BLaER1 treated with 17β-estradiol and CSF1 and Interleukin-3, amounts not matched to agents 10 nM and 100 nM (cell line): ENCODE data around the gene NEUROD4.
A peak's percentile ranks its signal among the peaks of the same experiment; 100 is the strongest.

Experiments
- H3K27ac ChIP-seq, 11 experiments: shearing (Covaris generic); formaldehyde crosslinking; 2 replicates each; pipeline ENCODE4 v1.8.1; 2022
- H3K27me3 ChIP-seq, 11 experiments: shearing (Covaris generic); formaldehyde crosslinking; 2 replicates each; pipeline ENCODE4 v1.8.1; 2022
- H3K36me3 ChIP-seq, 11 experiments: shearing (Covaris generic); formaldehyde crosslinking; 2 replicates each; pipeline ENCODE4 v1.8.1; 2022
- H3K4me1 ChIP-seq, 10 experiments: shearing (Covaris generic); formaldehyde crosslinking; 2 replicates each; pipeline ENCODE4 v1.8.1; 2022
- H3K4me2 ChIP-seq, 11 experiments: shearing (Covaris generic); formaldehyde crosslinking; 2 replicates each; pipeline ENCODE4 v1.8.1; 2022
- H3K4me3 ChIP-seq, 10 experiments: shearing (Covaris generic); formaldehyde crosslinking; 2 replicates each; pipeline ENCODE4 v1.8.1; 2022
- H3K9ac ChIP-seq, 11 experiments: shearing (Covaris generic); formaldehyde crosslinking; 2 replicates each; pipeline ENCODE4 v1.8.1; 2022
- H3K9me3 ChIP-seq, 11 experiments: shearing (Covaris generic); formaldehyde crosslinking; replicated peaks in 1 of 11; 2 replicates each; pipeline ENCODE4 v1.8.1; 2022
- H4K20me1 ChIP-seq, 11 experiments: shearing (Covaris generic); formaldehyde crosslinking; 2 replicates each; pipeline ENCODE4 v1.8.1; 2022
- Cebpa-rat ChIP-seq, 11 experiments: shearing (Covaris generic); IDR thresholded peaks; 2 replicates each; pipeline ENCODE4 v1.8.1; 2022

The NEUROD4 gene

DNA sequence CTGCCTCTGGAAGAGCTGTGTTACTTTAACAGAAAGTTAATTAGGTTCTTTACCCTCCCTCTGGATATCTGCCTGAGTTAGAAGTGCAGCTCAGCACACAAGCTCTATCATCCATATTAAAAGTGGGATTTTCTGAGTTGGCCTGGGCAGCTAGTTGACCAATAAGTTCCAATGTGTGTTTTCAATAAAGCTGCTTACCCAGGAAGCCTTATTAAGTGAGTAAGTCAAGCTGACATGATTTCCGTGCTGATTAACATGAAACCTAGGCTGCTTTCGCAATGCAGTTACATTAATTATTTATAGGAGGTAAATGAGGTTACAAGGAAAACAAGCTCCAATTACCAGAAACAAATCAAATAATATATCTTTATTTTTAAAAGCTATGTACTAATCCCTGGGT lies 4.8 kb downstream of the NEUROD4 start:
- no peaks in the 10 kb centered on the region; a peak in 1 of 22 replicates for H3K27me3 ChIP-seq
- H3K4me3 ChIP-seq, result no peak overlapping the region

DNA sequence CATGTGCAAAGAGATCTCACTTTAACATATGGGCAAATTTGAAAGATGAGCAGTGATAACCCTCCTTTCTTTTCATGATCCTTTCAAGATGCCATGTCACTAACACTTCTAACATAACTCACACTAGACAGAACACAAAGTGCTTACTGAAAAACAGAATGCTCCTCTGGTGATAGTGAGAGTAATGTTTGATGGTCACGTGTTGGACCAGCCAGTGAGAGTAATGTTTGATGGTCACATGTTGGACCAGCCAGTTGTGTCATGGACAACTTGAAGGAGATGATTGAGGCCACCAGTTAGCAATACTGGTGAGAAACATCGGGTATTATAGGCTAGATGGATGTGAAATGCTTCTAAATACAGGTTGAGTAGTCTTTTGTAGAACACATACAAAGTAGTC lies 5.7 kb downstream of the NEUROD4 start:
- Histone ChIP-seq H3K9me3 (no peaks in the 10 kb centered on the region), H3K9ac (no peak overlapping the region), H3K4me1 (no peaks in the 10 kb centered on the region), H3K36me3 (no peaks in the 10 kb centered on the region), H3K4me3 (no peak overlapping the region), H3K27ac (no peak overlapping the region), H4K20me1 (no peaks in the 10 kb centered on the region), H3K27me3 (no peaks in the 10 kb centered on the region), H3K4me2 (no peak overlapping the region)
- TF ChIP-seq Cebpa-rat (IDR thresholded peaks at IDR 0.05), result no peak

More for the DNA sequence above, 4.8 kb downstream of the NEUROD4 start:
- no peaks in the 10 kb centered on the region for H3K36me3 ChIP-seq
- H4K20me1 ChIP-seq, result no peaks in the 10 kb centered on the region
- no peak for TF ChIP-seq Cebpa-rat (IDR thresholded peaks at IDR 0.05)
- no peaks in the 10 kb centered on the region for H3K9me3 ChIP-seq
- H3K4me2 ChIP-seq, result no peak overlapping the region
- no peak overlapping the region for H3K9ac ChIP-seq
- H3K4me1 ChIP-seq, result no peaks in the 10 kb centered on the region
- no peak overlapping the region for H3K27ac ChIP-seq

DNA sequence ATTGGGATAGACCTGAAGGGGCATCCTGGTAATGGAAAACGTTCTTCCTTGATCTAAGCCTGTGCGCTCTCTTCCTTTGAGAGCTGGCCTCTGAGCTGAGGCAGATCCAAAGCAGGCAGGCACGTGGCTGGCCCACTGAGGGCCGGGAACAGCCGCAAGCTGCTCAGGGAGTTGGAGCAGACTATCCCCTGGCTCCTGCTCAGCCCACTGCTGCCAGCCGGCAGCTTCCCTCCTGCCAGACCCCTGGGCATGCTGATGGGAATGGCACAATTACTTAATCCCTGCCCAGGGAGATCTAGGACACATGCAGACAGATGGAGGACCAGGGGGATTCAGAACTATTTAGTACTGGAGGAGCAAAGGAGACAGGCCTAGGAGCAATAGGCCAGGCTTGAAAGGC lies 14.4 kb downstream of the NEUROD4 start:
- H3K4me3 ChIP-seq, result no peak overlapping the region
- peaks cover 28 to 40% (median 38%) of the 10 kb centered on the region in 10 experiments for H3K4me1 ChIP-seq
- no peak for TF ChIP-seq Cebpa-rat (IDR thresholded peaks at IDR 0.05)
- peak overlapping the region in 9 of 11 experiments; percentile 2 to 73 (median 36); a peak in 12 of 22 replicates for H3K4me2 ChIP-seq
- no peaks in the 10 kb centered on the region for H3K27me3 ChIP-seq
- no peak overlapping the region for H3K27ac ChIP-seq
- H4K20me1 ChIP-seq, result no peaks in the 10 kb centered on the region
- H3K9me3 ChIP-seq, result no peaks in the 10 kb centered on the region
- no peaks in the 10 kb centered on the region for H3K36me3 ChIP-seq
- H3K9ac ChIP-seq, result no peak overlapping the region

DNA sequence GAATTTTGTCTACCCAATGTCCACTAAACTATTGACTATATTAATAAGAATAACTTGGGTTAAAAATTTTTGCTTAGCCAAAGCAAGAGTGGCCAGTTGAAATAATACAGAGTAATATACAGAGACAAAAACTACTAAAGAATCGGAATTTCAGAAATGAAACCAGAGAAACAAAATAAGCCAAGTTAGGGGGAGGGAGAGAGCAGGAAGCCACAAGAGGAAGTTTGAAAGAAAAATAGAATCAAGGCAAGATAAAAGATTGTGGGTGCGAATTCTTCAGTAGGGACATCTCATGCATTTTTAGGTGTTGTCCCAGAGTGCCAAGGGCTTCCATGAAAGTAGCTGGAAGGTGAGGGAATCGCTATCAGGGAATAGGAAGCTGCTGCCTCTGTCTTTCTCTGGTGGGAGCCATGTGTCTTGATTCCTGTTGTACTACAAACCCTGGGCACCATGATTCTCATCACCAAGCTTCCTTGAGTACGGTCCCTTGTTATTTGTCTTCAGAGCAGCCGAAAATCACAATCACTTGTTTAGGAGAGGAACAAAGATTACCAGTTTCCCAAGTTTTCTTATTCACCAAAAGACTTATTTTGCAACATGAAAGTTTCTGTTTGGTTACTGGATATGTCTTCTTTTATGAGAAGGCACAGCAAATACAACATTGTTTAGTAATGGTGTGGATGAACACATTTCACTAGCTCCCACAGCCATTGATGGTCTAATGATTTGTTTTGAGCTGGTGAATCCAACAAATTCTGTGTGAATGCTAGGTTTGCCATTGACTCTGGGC lies 16.7 kb downstream of the NEUROD4 start:
- Histone ChIP-seq H3K27ac (peak overlapping the region in 9 of 11 experiments; percentile 30 to 74 (median 59); a peak in 16 of 22 replicates), H3K4me2 (peak overlapping the region; percentile 52 to 83 (median 67)), H4K20me1 (no peaks in the 10 kb centered on the region), H3K36me3 (no peaks in the 10 kb centered on the region), H3K27me3 (no peaks in the 10 kb centered on the region), H3K9ac (peak overlapping the region in 2 of 11 experiments; percentile 9 to 22; a peak in 3 of 22 replicates), H3K4me3 (peak overlapping the region in 6 of 10 experiments; percentile 0 to 20 (median 6); a peak in 7 of 20 replicates), H3K9me3 (0 out of 22 replicates have a peak, but pooled peaks cover 0 to under 1% (median 0%) of the 10 kb centered on the region in 11 experiments), H3K4me1 (peaks cover 36 to 45% (median 38%) of the 10 kb centered on the region in 10 experiments)
- no peak for TF ChIP-seq Cebpa-rat (IDR thresholded peaks at IDR 0.05)

DNA sequence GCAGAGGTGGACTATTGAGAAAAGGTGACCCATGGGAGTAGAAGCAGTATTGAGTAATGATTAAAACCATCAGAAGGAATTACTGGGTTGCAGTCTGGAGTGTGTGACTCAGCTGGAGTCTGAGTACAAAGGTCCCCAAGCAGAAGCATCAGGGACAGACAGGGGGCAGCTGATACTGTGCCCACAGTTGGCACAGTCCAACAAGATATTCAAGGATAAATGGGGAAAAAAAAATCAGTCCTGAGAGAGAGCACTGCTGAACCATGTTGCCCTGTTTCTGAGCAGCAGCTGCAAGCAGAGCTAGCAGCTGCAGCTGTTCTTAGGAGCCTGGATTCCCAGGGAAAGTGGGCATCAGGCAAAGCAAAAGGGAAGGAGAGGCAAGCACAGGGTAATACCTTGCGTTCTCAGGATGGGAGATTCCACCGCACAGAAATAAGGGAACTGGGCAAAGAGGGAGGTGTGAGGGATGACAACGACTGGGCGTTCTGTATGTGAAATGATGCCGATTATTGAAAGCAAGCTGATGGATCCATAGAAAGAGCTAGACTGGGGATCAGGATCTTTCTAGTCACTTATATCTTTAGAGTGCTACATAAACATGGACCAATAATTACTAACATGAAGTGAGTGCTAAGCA lies 17.7 kb downstream of the NEUROD4 start:
- H3K4me3 ChIP-seq, result no peak overlapping the region
- H3K27me3 ChIP-seq, result no peaks in the 10 kb centered on the region
- no peaks in the 10 kb centered on the region for H4K20me1 ChIP-seq
- no peaks in the 10 kb centered on the region for H3K36me3 ChIP-seq
- H3K27ac ChIP-seq, result peak overlapping the region in 3 of 11 experiments; percentile 53 to 74 (median 67); a peak in 3 of 22 replicates
- H3K4me2 ChIP-seq, result peak overlapping the region; percentile 52 to 83 (median 67)
- H3K9ac ChIP-seq, result no peak overlapping the region
- TF ChIP-seq Cebpa-rat (IDR thresholded peaks at IDR 0.05), result no peak
- H3K4me1 ChIP-seq, result peaks cover 36 to 52% (median 39%) of the 10 kb centered on the region in 10 experiments
- H3K9me3 ChIP-seq, result 0 out of 22 replicates have a peak, but pooled peaks cover 0 to 4% (median 0%) of the 10 kb centered on the region in 11 experiments

DNA sequence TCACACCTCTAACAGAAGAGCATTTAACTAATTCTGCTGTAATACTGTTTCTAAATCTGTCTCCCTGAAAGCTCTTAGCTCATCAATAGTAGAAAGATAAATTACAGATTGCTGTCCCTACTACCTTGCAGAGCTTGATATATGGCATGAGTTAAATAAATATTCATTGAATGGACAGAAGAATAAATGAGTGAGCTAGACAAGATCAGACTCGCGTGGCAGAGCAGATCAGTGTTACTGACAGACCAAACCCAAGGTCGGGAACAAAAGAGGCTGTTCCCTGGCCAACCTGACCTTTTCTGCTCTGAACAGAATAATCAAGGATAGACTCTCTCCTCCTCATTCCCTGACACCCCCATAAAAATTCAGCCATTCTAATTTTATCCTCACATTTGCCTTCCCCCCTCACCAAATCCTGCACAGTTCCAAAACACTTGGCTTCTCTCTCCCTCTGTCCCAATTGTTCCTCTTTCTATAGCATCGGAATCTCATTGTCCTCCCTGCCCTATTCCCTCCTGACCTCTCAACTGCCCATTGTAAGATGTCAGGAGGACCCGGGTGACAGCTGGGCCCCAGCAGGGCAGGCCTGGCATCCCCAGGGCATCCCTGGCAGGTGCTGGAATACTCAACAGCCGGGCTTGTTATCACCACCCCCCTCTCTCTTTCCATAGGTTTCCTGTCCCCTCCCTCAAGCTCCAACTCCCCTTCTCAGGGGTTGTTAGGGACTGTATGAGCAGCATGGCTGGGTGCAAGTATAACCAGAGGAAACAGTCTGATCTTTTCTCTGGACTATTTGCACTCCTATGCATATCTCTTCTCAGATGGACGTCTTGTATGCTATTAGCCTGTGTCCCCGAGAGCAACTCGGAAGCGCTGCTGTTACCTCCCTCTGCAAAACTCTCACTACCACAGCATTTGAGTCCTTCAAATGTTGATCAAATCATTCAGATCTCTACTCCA lies 19.9 kb downstream of the NEUROD4 start:
- Histone ChIP-seq H4K20me1 (no peaks in the 10 kb centered on the region), H3K4me1 (peaks cover 28 to 60% (median 30%) of the 10 kb centered on the region in 10 experiments), H3K9me3 (peaks cover 0 to 4% (median 0%) of the 10 kb centered on the region in 11 experiments; a peak in 1 of 22 replicates), H3K9ac (no peak overlapping the region), H3K27me3 (no peaks in the 10 kb centered on the region), H3K4me2 (no peak overlapping the region), H3K4me3 (no peak overlapping the region), H3K27ac (no peak overlapping the region), H3K36me3 (no peaks in the 10 kb centered on the region)
- no peak for TF ChIP-seq Cebpa-rat (IDR thresholded peaks at IDR 0.05)

DNA sequence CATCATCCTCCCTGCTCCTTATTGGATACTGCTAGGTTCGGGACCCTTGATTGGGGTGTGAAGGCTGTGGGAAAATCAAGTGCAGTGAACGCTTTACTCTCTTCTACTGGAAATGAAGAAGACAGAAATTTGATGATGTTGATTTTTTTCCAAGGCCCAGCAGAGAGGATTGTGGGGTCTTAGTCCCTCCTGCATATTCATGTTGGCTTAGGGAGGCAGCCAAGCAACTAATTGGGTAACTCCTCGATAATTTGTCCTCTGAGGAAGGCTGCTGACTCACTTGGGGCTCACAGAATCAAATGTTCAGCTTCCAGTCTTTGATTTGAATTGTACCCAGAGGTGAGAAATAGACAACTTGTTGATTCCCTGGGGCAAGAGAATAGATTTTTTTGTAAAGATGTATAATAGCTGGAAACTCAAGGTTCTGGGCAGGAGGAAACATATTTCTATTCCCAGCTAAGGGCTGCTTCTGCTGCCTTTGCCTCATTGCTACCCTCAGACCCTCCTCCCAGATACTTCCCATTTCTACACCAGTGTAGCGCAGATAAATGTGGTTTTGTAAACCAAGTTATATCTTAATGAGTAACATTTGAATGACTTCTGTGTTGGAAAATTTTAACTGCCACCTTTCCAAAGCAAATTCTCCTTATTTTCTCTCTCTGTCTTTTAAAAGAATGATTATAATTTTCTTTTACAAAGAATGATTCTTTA lies 21.7 kb downstream of the NEUROD4 start:
- no peak overlapping the region for H3K27ac ChIP-seq
- H3K9me3 ChIP-seq, result peaks cover 0 to 4% (median 0%) of the 10 kb centered on the region in 11 experiments; a peak in 1 of 22 replicates
- H4K20me1 ChIP-seq, result no peaks in the 10 kb centered on the region
- peaks cover 12 to 44% (median 15%) of the 10 kb centered on the region in 10 experiments for H3K4me1 ChIP-seq
- H3K36me3 ChIP-seq, result no peaks in the 10 kb centered on the region
- H3K9ac ChIP-seq, result no peak overlapping the region
- H3K4me3 ChIP-seq, result no peak overlapping the region
- no peak for TF ChIP-seq Cebpa-rat (IDR thresholded peaks at IDR 0.05)
- 0 out of 22 replicates have a peak overlapping the region, but pooled peaks of 2 of the 11 experiments have one; percentile 2 to 27 for H3K4me2 ChIP-seq
- no peaks in the 10 kb centered on the region for H3K27me3 ChIP-seq

DNA sequence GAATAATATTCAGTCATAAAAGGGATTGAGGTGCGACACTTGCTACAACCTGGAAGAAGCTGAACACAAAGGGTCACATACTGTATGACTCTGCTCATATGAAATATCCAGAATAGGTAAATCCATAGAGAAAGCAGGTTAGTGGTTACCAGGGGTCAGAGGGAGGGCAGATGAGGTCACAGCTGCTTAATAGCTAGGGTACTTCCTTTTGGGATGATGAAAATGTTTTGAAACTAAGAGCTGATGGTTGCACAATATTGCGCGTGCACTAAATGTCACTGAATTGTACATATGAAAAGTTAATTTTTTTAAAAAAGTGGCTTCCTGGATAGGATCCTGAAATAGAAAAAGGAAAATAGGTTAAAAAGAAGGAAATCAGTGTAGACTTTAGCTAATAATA lies 23.8 kb downstream of the NEUROD4 start:
- H4K20me1 ChIP-seq, result no peaks in the 10 kb centered on the region
- H3K9ac ChIP-seq, result no peak overlapping the region
- peak in 2 of 11 experiments; percentile 38 to 48; a peak in 2 of 22 replicates for TF ChIP-seq Cebpa-rat (IDR thresholded peaks at IDR 0.05)
- no peak overlapping the region for H3K4me3 ChIP-seq
- H3K4me2 ChIP-seq, result peak overlapping the region in 2 of 11 experiments; percentile 19 to 35; a peak in 1 of 22 replicates
- no peak overlapping the region for H3K27ac ChIP-seq
- H3K4me1 ChIP-seq, result peaks cover 0 to 31% (median 0%) of the 10 kb centered on the region in 10 experiments; a peak in 6 of 20 replicates
- H3K36me3 ChIP-seq, result no peaks in the 10 kb centered on the region
- no peaks in the 10 kb centered on the region for H3K27me3 ChIP-seq
- H3K9me3 ChIP-seq, result peaks cover 0 to 4% (median 0%) of the 10 kb centered on the region in 11 experiments; a peak in 1 of 22 replicates
